Caco-2 (cell line): ENCODE data around the gene AP5S1. TPM values are rescaled to one million over a fixed set of nuclear protein-coding genes. Genes with fewer than 3 reads are reported as not detected.
"Not testable (repeated sequence)": the region's sequence is repeated elsewhere in the genome, so short reads cannot be mapped to it uniquely, and the experiment has no call there.

ENCODE experiments used
- BruUV-seq: library from RNA; stranded (reverse); fragments of 400-500 nt; replicated peaks from 2 replicates; lab custom pipeline; 2021; lab: Mats Ljungman, UMichigan
- CTCF ChIA-PET: fragments of 300-600 bp; sonication (Branson Sonifier 250); formaldehyde crosslinking; loops from one replicate; lab custom pipeline; 2022; ENCODE audit warnings: antibody characterized with exemption; lab: Charles Lee
- POLR2A ChIA-PET: fragments of 300-600 bp; sonication (Branson Sonifier 250); formaldehyde crosslinking; loops from one replicate; lab custom pipeline; 2022; ENCODE audit warnings: antibody characterized with exemption; lab: Charles Lee
- DNase-seq, 2 experiments: peaks; one replicate each; pipeline versions ENCODE4 v3.0.0 to v3.0.0-alpha.2; 2020 to 2022
- H3K27me3 ChIP-seq: replicated peaks from 2 replicates; pipeline ENCODE4 v1.6.0; 2011; ENCODE audit warnings: low read length; ENCODE audit not compliant: control insufficient read depth, insufficient read depth
- H3K36me3 ChIP-seq: 2 replicates; pipeline ENCODE4 v1.5.1; 2011; ENCODE audit warnings: low read length; ENCODE audit not compliant: control insufficient read depth, insufficient read depth
- H3K4me1 ChIP-seq: fragments of 250-450 bp; sonication (Bioruptor Pico); 2 replicates; pipeline ENCODE4 v1.5.1; 2020; ENCODE audit warnings: mild to moderate bottlenecking
- H3K4me3 ChIP-seq: 2 replicates; pipeline ENCODE4 v1.5.1; 2011; ENCODE audit warnings: low read depth, mild to moderate bottlenecking, control low read depth, low read length
- H3K9me3 ChIP-seq: fragments of 250-450 bp; sonication (Bioruptor Pico); 2 replicates; pipeline ENCODE4 v1.5.1; 2020; ENCODE audit warnings: mild to moderate bottlenecking, moderate library complexity
- H3K27ac Mint-ChIP-seq: one replicate; pipeline ENCODE4 v1.8.0; 2022; ENCODE audit warnings: mixed read lengths; ENCODE audit not compliant: unreplicated experiment
- H3K27me3 Mint-ChIP-seq: one replicate; pipeline ENCODE4 v1.8.0; 2022; ENCODE audit warnings: mixed read lengths; ENCODE audit not compliant: insufficient read depth, unreplicated experiment
- H3K36me3 Mint-ChIP-seq: one replicate; pipeline ENCODE4 v1.8.0; 2022; ENCODE audit warnings: mild to moderate bottlenecking, mixed read lengths; ENCODE audit not compliant: insufficient read depth, unreplicated experiment
- H3K4me1 Mint-ChIP-seq: one replicate; pipeline ENCODE4 v1.8.0; 2022; ENCODE audit warnings: low read depth, mixed read lengths; ENCODE audit not compliant: unreplicated experiment
- H3K4me3 Mint-ChIP-seq: one replicate; pipeline ENCODE4 v1.8.0; 2022; ENCODE audit warnings: mild to moderate bottlenecking, moderate library complexity, mixed read lengths; ENCODE audit not compliant: unreplicated experiment
- H3K9me3 Mint-ChIP-seq: one replicate; pipeline ENCODE4 v1.8.0; 2022; ENCODE audit warnings: mixed read lengths; ENCODE audit not compliant: unreplicated experiment
- CTCF ChIP-seq, 2 experiments: fragments of 200-600 bp in 1 of 2; IDR thresholded peaks; 1 replicate in 1 of 2; 2 replicates in 1 of 2; pipeline versions ENCODE4 v1.5.1 to v1.8.0; 2011 to 2022; ENCODE audit warnings: antibody characterized with exemption in 1 of 2, control low read depth in 1 of 2, inconsistent platforms in 1 of 2, low read depth in 1 of 2, low read length in 1 of 2, mild to moderate bottlenecking in 1 of 2, moderate library complexity in 1 of 2; ENCODE audit not compliant: insufficient read depth in 1 of 2, severe bottlenecking in 1 of 2, unreplicated experiment in 1 of 2
- intact Hi-C: fragments of 100-400 bp; cut with micrococcal nuclease; formaldehyde crosslinking; loops from one replicate; pipeline ENCODE4 v1.10.0; 2022; ENCODE audit not compliant: unreplicated experiment
- total RNA-seq: library from RNA; stranded (reverse); gene quantifications from 2 replicates; pipeline ENCODE4 v1.2.3, GENCODE V29; 2022

The AP5S1 gene
- total RNA-seq, 1 experiment from 2014 or later = 17.3 TPM

GRCh38 chr20:3842348-3842930 is 22.1 kb downstream of the AP5S1 start:
- BruUV-seq = no TSS peak
- no peaks in the 10 kb centered on the region for H3K27me3 Mint-ChIP-seq
- no peak for TF ChIP-seq CTCF (IDR thresholded peaks at IDR 0.05; ENCODE audit: insufficient read depth in 1 of 2, low read depth in 1 of 2, low read length in 1 of 2, severe bottlenecking in 1 of 2, unreplicated experiment in 1 of 2)
- intact Hi-C loops = no loop called here
- H3K4me3 Mint-ChIP-seq = no peak overlapping the region
- H3K9me3 Mint-ChIP-seq = no peaks in the 10 kb centered on the region
- Histone ChIP-seq H3K36me3 (no peaks in the 10 kb centered on the region), H3K9me3 (no peaks in the 10 kb centered on the region), H3K4me1 (peaks cover 12% of the 10 kb centered on the region), H3K4me3 (no peak overlapping the region), H3K27me3 (no peaks in the 10 kb centered on the region)
- no peak for DNase-seq
- POLR2A ChIA-PET = no interaction called here
- peaks cover 14% of the 10 kb centered on the region for H3K36me3 Mint-ChIP-seq
- CTCF ChIA-PET = no interaction called here
- no peak overlapping the region for H3K27ac Mint-ChIP-seq
- H3K4me1 Mint-ChIP-seq = no peaks in the 10 kb centered on the region

- H3K27ac Mint-ChIP-seq = no peak overlapping the region
- H3K9me3 Mint-ChIP-seq = no peaks in the 10 kb centered on the region
- BruUV-seq = no TSS peak
- H3K4me1 Mint-ChIP-seq = peaks cover 2% of the 10 kb centered on the region
- H3K4me1 ChIP-seq = peaks cover 12% of the 10 kb centered on the region
- no peaks in the 10 kb centered on the region for H3K9me3 ChIP-seq
- CTCF ChIA-PET = no interaction called here
- no peaks in the 10 kb centered on the region for H3K36me3 ChIP-seq
- H3K36me3 Mint-ChIP-seq = peaks cover 18% of the 10 kb centered on the region
- TF ChIP-seq CTCF (IDR thresholded peaks at IDR 0.05; ENCODE audit: insufficient read depth in 1 of 2, low read depth in 1 of 2, low read length in 1 of 2, severe bottlenecking in 1 of 2, unreplicated experiment in 1 of 2) = no peak
- no peak overlapping the region for H3K4me3 Mint-ChIP-seq
- intact Hi-C loops = no loop called here
- DNase-seq = no peak
- H3K27me3 Mint-ChIP-seq = no peaks in the 10 kb centered on the region
- H3K4me3 ChIP-seq = no peak overlapping the region
- POLR2A ChIA-PET = no interaction called here
- H3K27me3 ChIP-seq = no peaks in the 10 kb centered on the region
These were observed 23.1 kb downstream of the AP5S1 start for GRCh38 chr20:3843490-3843889.

GRCh38 chr20:3843990-3844619 is 23.8 kb downstream of the AP5S1 start:
- H3K9me3 ChIP-seq, intact Hi-C loops, H3K4me1 Mint-ChIP-seq: not testable (repeated sequence)

More at GRCh38 chr20:3843990-3844619, 23.8 kb downstream of the AP5S1 start:
- H3K4me1 ChIP-seq = peaks cover 12% of the 10 kb centered on the region
- BruUV-seq, H3K36me3 ChIP-seq, H3K27ac Mint-ChIP-seq, H3K27me3 ChIP-seq, H3K27me3 Mint-ChIP-seq, DNase-seq, POLR2A ChIA-PET, CTCF ChIA-PET, H3K9me3 Mint-ChIP-seq, H3K4me3 Mint-ChIP-seq, H3K4me3 ChIP-seq: not testable (repeated sequence)
- H3K36me3 Mint-ChIP-seq = peaks cover 22% of the 10 kb centered on the region
